Transverse colon (tissue), 4 donors: ENCODE measurements around the gene HYAL2. TPM values are rescaled to one million over a fixed set of nuclear protein-coding genes. Genes with fewer than 3 reads are reported as not detected.

ENCODE experiments used
- DNase-seq: peaks from one replicate; pipeline ENCODE4 v3.0.0-alpha.2; 2019
- H3K27ac ChIP-seq, 4 donors: fragments of 200-600 bp; sonication (generic); 2 replicates each; pipeline ENCODE4 v1.5.1; 2016 to 2018; ENCODE audit warnings: inconsistent platforms in 4 of 4
- H3K27me3 ChIP-seq: fragments of 200-600 bp; sonication (generic); 2 replicates; pipeline ENCODE4 v1.5.1; 2017; ENCODE audit warnings: inconsistent platforms
- H3K36me3 ChIP-seq, 4 donors: fragments of 200-600 bp; sonication (generic); 2 replicates each; pipeline ENCODE4 v1.5.1; 2017 to 2019; ENCODE audit warnings: inconsistent platforms in 4 of 4
- H3K4me1 ChIP-seq, 4 donors: fragments of 200-600 bp; sonication (generic); 2 replicates each; pipeline ENCODE4 v1.5.1; 2017 to 2020; ENCODE audit warnings: inconsistent platforms in 4 of 4
- H3K4me3 ChIP-seq, 4 donors: fragments of 200-600 bp; sonication (generic); 1 replicate in 1 of 4; 2 replicates in 3 of 4; pipeline versions ENCODE4 v1.5.1 to v1.6.1; 2017 to 2019; ENCODE audit warnings: inconsistent platforms in 4 of 4
- H3K9me3 ChIP-seq, 2 donors: fragments of 200-600 bp; sonication (generic); 2 replicates each; pipeline ENCODE4 v1.5.1; 2017 to 2019; ENCODE audit warnings: inconsistent platforms in 2 of 2
- EP300 ChIP-seq: sonication (generic); formaldehyde crosslinking; IDR thresholded peaks from one replicate; pipeline ENCODE4 v1.6.1; 2017; ENCODE audit warnings: antibody characterized with exemption, low read depth
- POLR2A ChIP-seq: fragments of 450-650 bp; IDR thresholded peaks from one replicate; pipeline ENCODE4 v1.6.1; 2016; ENCODE audit warnings: antibody characterized with exemption, mild to moderate bottlenecking, moderate library complexity
- POLR2AphosphoS5 ChIP-seq, 3 donors: sonication (generic); formaldehyde crosslinking; IDR thresholded peaks; one replicate each; pipeline ENCODE4 v1.6.1; 2016; ENCODE audit warnings: antibody characterized with exemption in 3 of 3
- WGBS, 2 donors: methylation state at CpG; one replicate each; pipeline ENCODE4 v1.1.5; 2018; ENCODE audit warnings: low coverage in 1 of 2; 5-methylcytosine and 5-hydroxymethylcytosine counted together
- in situ Hi-C, 4 donors: fragments of 200-750 bp; cut with MboI; loops; one replicate each; pipeline versions ENCODE4 v1.15.0 to v1.15.1; 2017; ENCODE audit warnings: low sequenced_read_pairs in 3 of 4, low pct_ligation_motif_present in 1 of 4, low pct_unique_long_range_greater_than_20kb in 1 of 4
- intact Hi-C: fragments of 100-400 bp; cut with DNase I; formaldehyde crosslinking; loops from one replicate; pipeline ENCODE4 v1.15.1; 2023; ENCODE audit warnings: low total_unique reads
- total RNA-seq, 4 donors: library from RNA; depleted of rRNA; stranded (reverse); fragments of >200 nt; gene quantifications; one replicate each; pipeline ENCODE4 v1.1.0, GENCODE V29; 2016
- TF ChIP-seq, protein P1 (sequence below), 5 experiments: fragments of 200-600 bp in 3 of 5; fragments of 450-650 bp in 2 of 5; sonication (generic) in 3 of 5; IDR thresholded peaks; 1 replicate in 2 of 5; 2 replicates in 3 of 5; pipeline ENCODE4 v1.5.1; 2016 to 2017; ENCODE audit warnings: antibody characterized with exemption in 5 of 5, inconsistent platforms in 3 of 5, mild to moderate bottlenecking in 2 of 5, moderate library complexity in 1 of 5

The HYAL2 gene
- total RNA-seq, 4 donors from 2014 or later: 18.7 to 51.1 (median 32.0) TPM

DNA sequence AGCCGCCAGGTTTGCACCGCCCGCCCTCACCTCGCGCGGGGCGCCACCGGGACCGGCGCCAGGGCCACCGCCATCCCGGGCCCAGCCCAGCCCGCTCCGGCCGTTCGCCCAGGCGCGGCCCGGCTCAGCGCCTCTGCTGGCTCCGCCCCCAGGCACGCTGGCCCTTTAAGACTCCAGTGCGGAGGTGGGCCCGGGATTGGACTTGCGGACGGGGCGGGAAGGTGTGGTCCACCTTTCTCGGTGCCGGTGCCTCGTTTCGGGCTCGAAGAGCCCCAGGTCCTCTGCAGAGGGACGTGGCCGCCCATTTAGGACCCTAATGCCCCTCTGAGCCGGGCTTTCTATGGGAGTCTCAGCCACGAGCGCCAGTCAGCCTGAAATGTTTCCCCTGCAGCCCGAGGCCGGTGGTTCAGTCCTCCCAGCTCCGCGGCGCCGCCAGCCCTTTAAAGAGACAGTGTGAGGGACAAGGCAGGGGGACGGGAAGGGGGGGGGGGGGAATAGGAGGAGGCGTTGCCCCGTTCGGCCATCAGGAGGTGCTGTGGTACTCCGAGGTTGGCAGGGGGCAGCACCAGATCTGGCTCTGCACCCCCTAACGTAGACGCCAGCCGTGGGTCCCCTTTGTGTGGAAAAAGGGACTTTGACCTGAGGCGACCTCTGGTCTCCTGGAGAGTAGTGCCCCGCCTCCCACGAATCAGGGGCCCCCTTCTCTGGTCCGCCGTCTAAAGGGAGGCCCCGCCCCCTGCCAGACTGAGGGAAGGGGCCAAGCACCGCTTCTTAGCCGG, 1.0 kb downstream of the HYAL2 start:
- Histone ChIP-seq H3K4me3 (peak overlapping the region; percentile 67 to 76 (median 74)), H3K36me3 (no peaks in the 10 kb centered on the region), H3K4me1 (peaks cover 28 to 65% (median 55%) of the 10 kb centered on the region in 4 donors), H3K27me3 (no peaks in the 10 kb centered on the region), H3K27ac (peak overlapping the region; percentile 92 to 94 (median 92)), H3K9me3 (no peaks in the 10 kb centered on the region)
- WGBS, 2 donors: 0% methylated on average over 18 of the region's 59 CpGs; no CpG with 5 or more reads in 1 of the 2 donors
- in situ Hi-C loops (no loop called here), intact Hi-C loops (no loop called here)
- TF ChIP-seq POLR2AphosphoS5 (IDR thresholded peaks at IDR 0.05) (peak in 2 of 3 donors; percentile 52 to 61), POLR2A (no peak), EP300 (no peak)
- TF ChIP-seq, protein P1, sequence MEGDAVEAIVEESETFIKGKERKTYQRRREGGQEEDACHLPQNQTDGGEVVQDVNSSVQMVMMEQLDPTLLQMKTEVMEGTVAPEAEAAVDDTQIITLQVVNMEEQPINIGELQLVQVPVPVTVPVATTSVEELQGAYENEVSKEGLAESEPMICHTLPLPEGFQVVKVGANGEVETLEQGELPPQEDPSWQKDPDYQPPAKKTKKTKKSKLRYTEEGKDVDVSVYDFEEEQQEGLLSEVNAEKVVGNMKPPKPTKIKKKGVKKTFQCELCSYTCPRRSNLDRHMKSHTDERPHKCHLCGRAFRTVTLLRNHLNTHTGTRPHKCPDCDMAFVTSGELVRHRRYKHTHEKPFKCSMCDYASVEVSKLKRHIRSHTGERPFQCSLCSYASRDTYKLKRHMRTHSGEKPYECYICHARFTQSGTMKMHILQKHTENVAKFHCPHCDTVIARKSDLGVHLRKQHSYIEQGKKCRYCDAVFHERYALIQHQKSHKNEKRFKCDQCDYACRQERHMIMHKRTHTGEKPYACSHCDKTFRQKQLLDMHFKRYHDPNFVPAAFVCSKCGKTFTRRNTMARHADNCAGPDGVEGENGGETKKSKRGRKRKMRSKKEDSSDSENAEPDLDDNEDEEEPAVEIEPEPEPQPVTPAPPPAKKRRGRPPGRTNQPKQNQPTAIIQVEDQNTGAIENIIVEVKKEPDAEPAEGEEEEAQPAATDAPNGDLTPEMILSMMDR (IDR thresholded peaks at IDR 0.05): peak; percentile 44 to 70 (median 53)
- DNase-seq: peak; percentile 91

DNA sequence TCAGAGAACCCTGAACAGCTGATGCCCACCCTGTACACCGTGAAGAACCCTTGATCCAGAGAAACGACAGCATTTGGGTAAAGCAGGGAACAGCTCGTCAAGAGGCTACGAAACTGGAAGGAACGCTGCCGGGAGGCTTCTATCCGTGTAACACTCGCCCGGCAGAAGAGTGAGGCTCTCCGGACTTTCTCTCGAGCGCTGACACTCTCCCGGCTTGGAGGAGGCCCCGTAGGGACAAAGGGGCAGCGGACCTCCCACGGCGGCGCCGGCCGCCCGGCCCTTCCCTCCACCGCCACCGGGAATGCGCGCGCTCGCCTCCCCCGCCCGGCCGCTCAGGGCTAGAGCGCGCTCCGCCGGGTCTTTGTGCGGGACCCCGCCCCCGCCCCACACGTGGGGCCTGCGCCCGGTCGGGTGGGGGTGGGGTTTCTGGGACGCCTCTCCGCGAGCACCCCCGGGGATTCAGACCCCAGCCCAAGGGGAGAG, 1.7 kb downstream of the HYAL2 start:
- in situ Hi-C loops (no loop called here), intact Hi-C loops (no loop called here)
- Histone ChIP-seq H3K4me3 (peak overlapping the region; percentile 67 to 76 (median 74)), H3K36me3 (no peaks in the 10 kb centered on the region), H3K9me3 (no peaks in the 10 kb centered on the region), H3K4me1 (peaks cover 34 to 69% (median 60%) of the 10 kb centered on the region in 4 donors), H3K27me3 (no peaks in the 10 kb centered on the region), H3K27ac (peak overlapping the region; percentile 92 to 94 (median 92))
- 1% methylated on average over 32 of the region's 45 CpGs; no CpG with 5 or more reads in 1 of the 2 donors for WGBS, 2 donors
- TF ChIP-seq EP300: no peak
- peak in 1 of 3 donors; percentile 47 for TF ChIP-seq POLR2AphosphoS5 (IDR thresholded peaks at IDR 0.05)
- peak; percentile 72 for TF ChIP-seq POLR2A
- peak; percentile 82 for DNase-seq

DNA sequence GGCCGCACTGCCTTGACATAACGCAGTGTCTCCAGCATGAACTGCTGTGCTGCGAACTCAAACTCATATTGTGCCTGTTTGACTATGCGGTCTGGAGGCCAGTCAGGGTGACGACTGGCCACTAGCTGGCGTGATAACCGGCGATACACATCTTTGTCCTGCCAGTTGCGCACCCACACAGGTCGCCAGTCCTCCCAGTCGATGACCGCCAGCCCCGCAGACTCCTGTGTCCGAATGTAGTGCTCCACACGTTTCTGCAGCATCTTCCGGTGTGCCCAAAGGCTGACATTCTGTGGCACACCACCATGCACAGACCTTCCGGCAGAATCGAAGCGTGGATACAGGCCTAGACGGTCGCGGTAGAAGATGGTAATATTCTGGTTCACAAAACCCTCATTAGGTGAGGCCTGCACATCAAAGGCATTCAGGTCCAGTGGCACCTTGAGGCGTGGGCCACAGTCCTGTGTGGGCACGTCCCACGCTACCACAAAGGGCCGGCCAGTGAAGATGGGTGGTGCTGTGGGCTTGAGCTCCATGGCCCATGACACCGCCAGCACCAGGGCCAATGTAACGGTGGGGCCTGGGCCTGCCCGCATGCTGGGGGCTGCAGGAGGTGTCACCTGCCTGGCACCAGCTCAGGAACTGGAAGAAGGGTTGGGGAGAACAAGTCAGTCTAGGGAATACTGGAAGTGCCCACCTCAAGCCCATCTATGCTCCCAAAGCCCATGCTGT, 2.5 kb downstream of the HYAL2 start:
- TF ChIP-seq POLR2AphosphoS5 (IDR thresholded peaks at IDR 0.05) (no peak), POLR2A (no peak), EP300 (no peak)
- TF ChIP-seq, protein P1 (IDR thresholded peaks at IDR 0.05): no peak
- peaks cover 35 to 69% (median 60%) of the 10 kb centered on the region in 4 donors for H3K4me1 ChIP-seq
- H3K27ac ChIP-seq: peak overlapping the region; percentile 92 to 94 (median 92)
- peak overlapping the region; percentile 67 to 76 (median 74) for H3K4me3 ChIP-seq
- H3K27me3 ChIP-seq: no peaks in the 10 kb centered on the region
- no peaks in the 10 kb centered on the region for H3K36me3 ChIP-seq
- in situ Hi-C loops (no loop called here), intact Hi-C loops (no loop called here)
- DNase-seq: no peak
- whole genome bisulfite sequencing, 2 donors: 89% methylated on average over 27 of the region's 29 CpGs; no CpG with 5 or more reads in 1 of the 2 donors
- H3K9me3 ChIP-seq: no peaks in the 10 kb centered on the region

DNA sequence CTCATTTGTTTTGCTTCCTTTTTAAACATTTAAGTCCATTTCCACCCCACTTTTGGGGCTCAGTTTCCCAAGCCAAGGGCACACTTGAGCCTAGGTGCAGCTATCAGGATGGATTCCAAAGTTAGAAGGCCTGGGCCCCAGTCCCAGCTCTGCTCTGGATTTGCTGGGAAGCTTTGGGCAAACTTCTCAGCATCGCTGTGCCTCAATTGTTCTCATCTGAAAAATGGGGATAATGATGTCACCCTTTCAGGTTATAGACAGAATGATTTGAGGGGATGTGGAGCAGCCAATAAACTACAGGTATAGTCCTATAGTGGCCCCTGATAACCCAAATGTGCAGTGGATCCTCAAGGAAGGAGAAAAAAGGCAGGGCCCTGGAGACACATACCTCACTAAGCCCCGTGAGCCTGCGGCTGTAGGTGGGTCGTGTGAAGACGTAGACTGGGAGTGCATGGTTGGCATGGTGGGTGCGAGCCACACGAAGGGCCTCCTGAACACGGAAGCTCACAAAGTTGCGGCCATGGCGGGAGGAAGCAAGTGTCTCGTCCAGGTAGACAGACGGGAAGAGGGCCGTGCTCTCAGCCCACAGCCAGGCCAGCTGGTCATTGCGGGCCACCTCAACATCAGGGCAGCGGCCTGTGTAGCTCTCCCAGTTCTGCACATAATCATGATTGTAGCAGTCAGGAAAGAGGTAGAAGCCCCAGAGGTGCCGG, 3.2 kb downstream of the HYAL2 start:
- peak overlapping the region in 3 of 4 donors; percentile 84 to 89 (median 86) for H3K27ac ChIP-seq
- H3K27me3 ChIP-seq: no peaks in the 10 kb centered on the region
- H3K36me3 ChIP-seq: no peaks in the 10 kb centered on the region
- peaks cover 35 to 67% (median 58%) of the 10 kb centered on the region in 4 donors for H3K4me1 ChIP-seq
- in situ Hi-C loops: no loop called here
- H3K9me3 ChIP-seq: no peaks in the 10 kb centered on the region
- WGBS, 2 donors: 89 to 100% methylated on average over 1 to 16 of the region's 16 CpGs
- H3K4me3 ChIP-seq: peak overlapping the region in 1 of 4 donors; percentile 5
- DNase-seq: no peak
- intact Hi-C loops: no loop called here
- TF ChIP-seq POLR2A (no peak), EP300 (no peak), POLR2AphosphoS5 (IDR thresholded peaks at IDR 0.05) (no peak)
- TF ChIP-seq, protein P1 (IDR thresholded peaks at IDR 0.05): no peak
